Measurements from ENCODE around the gene SMCO2.

SMCO2 gene

DNA sequence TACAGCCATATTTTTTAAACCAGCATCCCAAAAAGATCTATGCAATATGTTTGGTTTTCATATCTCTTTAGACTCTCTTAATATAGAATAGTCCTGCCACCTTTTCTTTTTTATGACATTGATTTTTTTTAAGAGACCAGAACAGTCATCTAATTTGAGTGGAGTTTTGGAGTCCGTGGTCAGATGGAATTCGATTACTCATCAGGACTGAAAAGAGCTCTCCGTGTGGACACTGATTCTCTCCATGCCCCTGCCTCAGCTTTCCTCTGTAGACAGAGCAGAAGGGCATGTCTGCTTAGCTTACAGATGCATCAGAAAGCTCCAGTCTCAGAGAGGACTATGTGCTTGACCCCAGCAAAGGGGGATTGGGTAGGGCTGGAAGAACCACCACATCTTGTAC, 27.8 kb downstream of the SMCO2 start:
- TF ChIP-seq, protein P1, sequence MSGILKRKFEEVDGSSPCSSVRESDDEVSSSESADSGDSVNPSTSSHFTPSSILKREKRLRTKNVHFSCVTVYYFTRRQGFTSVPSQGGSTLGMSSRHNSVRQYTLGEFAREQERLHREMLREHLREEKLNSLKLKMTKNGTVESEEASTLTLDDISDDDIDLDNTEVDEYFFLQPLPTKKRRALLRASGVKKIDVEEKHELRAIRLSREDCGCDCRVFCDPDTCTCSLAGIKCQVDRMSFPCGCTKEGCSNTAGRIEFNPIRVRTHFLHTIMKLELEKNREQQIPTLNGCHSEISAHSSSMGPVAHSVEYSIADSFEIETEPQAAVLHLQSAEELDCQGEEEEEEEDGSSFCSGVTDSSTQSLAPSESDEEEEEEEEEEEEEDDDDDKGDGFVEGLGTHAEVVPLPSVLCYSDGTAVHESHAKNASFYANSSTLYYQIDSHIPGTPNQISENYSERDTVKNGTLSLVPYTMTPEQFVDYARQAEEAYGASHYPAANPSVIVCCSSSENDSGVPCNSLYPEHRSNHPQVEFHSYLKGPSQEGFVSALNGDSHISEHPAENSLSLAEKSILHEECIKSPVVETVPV (CRISPR knock-in tag; IDR thresholded peaks at IDR 0.05) = no peak
- TF ChIP-seq PPARA (CRISPR knock-in tag; IDR thresholded peaks at IDR 0.05; ENCODE audit: borderline replicate concordance) = no peak
- TF ChIP-seq ZNF565 (CRISPR knock-in tag; conservative IDR thresholded peaks at IDR 0.05; ENCODE audit: low read depth) = no peak
- TF ChIP-seq ZC3H10 (CRISPR knock-in tag; IDR thresholded peaks at IDR 0.05) = no peak
- no peak for TF ChIP-seq ARNTL (CRISPR knock-in tag; IDR thresholded peaks at IDR 0.05; ENCODE audit: borderline replicate concordance, low read depth)
- no peak for TF ChIP-seq ZFP3 (CRISPR knock-in tag; IDR thresholded peaks at IDR 0.05)
- TF ChIP-seq, protein P2, sequence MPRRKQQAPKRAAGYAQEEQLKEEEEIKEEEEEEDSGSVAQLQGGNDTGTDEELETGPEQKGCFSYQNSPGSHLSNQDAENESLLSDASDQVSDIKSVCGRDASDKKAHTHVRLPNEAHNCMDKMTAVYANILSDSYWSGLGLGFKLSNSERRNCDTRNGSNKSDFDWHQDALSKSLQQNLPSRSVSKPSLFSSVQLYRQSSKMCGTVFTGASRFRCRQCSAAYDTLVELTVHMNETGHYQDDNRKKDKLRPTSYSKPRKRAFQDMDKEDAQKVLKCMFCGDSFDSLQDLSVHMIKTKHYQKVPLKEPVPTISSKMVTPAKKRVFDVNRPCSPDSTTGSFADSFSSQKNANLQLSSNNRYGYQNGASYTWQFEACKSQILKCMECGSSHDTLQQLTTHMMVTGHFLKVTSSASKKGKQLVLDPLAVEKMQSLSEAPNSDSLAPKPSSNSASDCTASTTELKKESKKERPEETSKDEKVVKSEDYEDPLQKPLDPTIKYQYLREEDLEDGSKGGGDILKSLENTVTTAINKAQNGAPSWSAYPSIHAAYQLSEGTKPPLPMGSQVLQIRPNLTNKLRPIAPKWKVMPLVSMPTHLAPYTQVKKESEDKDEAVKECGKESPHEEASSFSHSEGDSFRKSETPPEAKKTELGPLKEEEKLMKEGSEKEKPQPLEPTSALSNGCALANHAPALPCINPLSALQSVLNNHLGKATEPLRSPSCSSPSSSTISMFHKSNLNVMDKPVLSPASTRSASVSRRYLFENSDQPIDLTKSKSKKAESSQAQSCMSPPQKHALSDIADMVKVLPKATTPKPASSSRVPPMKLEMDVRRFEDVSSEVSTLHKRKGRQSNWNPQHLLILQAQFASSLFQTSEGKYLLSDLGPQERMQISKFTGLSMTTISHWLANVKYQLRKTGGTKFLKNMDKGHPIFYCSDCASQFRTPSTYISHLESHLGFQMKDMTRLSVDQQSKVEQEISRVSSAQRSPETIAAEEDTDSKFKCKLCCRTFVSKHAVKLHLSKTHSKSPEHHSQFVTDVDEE (CRISPR knock-in tag; IDR thresholded peaks at IDR 0.05) = no peak
- no peak for TF ChIP-seq TOX (CRISPR knock-in tag; IDR thresholded peaks at IDR 0.05; ENCODE audit: borderline replicate concordance)
- TF ChIP-seq TCF4 (CRISPR knock-in tag; IDR thresholded peaks at IDR 0.05; ENCODE audit: borderline replicate concordance) = no peak
- no peak for TF ChIP-seq ZNF8 (CRISPR knock-in tag; IDR thresholded peaks at IDR 0.05)
- TF ChIP-seq ISL1 (CRISPR knock-in tag; IDR thresholded peaks at IDR 0.05) = no peak
- TF ChIP-seq BACH2 (CRISPR knock-in tag; IDR thresholded peaks at IDR 0.05; ENCODE audit: borderline replicate concordance) = no peak
- TF ChIP-seq OSR1 (CRISPR knock-in tag; IDR thresholded peaks at IDR 0.05) = no peak
- TF ChIP-seq, protein P3, sequence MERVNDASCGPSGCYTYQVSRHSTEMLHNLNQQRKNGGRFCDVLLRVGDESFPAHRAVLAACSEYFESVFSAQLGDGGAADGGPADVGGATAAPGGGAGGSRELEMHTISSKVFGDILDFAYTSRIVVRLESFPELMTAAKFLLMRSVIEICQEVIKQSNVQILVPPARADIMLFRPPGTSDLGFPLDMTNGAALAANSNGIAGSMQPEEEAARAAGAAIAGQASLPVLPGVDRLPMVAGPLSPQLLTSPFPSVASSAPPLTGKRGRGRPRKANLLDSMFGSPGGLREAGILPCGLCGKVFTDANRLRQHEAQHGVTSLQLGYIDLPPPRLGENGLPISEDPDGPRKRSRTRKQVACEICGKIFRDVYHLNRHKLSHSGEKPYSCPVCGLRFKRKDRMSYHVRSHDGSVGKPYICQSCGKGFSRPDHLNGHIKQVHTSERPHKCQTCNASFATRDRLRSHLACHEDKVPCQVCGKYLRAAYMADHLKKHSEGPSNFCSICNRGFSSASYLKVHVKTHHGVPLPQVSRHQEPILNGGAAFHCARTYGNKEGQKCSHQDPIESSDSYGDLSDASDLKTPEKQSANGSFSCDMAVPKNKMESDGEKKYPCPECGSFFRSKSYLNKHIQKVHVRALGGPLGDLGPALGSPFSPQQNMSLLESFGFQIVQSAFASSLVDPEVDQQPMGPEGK (CRISPR knock-in tag; IDR thresholded peaks at IDR 0.05; ENCODE audit: borderline replicate concordance) = no peak
- TF ChIP-seq GLIS3 (CRISPR knock-in tag; IDR thresholded peaks at IDR 0.05) = no peak
- TF ChIP-seq CREB5 (CRISPR knock-in tag; IDR thresholded peaks at IDR 0.05; ENCODE audit: low read depth) = no peak
- ATAC-seq = peak; percentile 97

DNA sequence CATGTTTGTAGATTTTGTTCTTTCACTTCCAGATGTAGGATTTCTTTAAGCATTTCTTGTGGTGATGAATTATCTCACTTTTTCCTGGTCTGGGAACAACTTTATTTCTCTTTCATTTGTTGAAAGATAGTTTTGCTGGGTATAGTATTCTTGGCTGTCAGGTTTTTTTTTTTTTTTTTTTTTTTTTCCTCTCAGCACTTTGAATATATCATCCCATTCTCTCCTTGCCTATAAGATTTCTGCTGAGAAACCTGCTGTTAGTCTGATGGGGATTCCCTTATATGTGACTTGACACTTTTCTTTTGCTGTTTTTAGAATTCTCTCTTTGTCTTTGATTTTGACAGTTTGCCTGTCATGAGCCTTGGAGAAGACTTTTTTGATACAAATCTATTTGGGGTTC, 30.5 kb downstream of the SMCO2 start:
- ATAC-seq = no peak
- TF ChIP-seq ZFP30 (CRISPR knock-in tag; IDR thresholded peaks at IDR 0.05) (no peak), ARNTL (CRISPR knock-in tag; IDR thresholded peaks at IDR 0.05; ENCODE audit: borderline replicate concordance, low read depth) (no peak), ISL1 (CRISPR knock-in tag; IDR thresholded peaks at IDR 0.05) (no peak), ZNF70 (CRISPR knock-in tag; IDR thresholded peaks at IDR 0.05) (no peak), CSDC2 (CRISPR knock-in tag; IDR thresholded peaks at IDR 0.05) (no peak), BACH2 (CRISPR knock-in tag; IDR thresholded peaks at IDR 0.05; ENCODE audit: borderline replicate concordance) (no peak), ZNF8 (CRISPR knock-in tag; IDR thresholded peaks at IDR 0.05) (no peak), GLIS3 (CRISPR knock-in tag; IDR thresholded peaks at IDR 0.05) (no peak), CREB5 (CRISPR knock-in tag; IDR thresholded peaks at IDR 0.05; ENCODE audit: low read depth) (no peak), RARB (CRISPR knock-in tag; IDR thresholded peaks at IDR 0.05) (no peak), TCF4 (CRISPR knock-in tag; IDR thresholded peaks at IDR 0.05; ENCODE audit: borderline replicate concordance) (no peak)
- TF ChIP-seq, protein P1 (CRISPR knock-in tag; IDR thresholded peaks at IDR 0.05) = no peak
- TF ChIP-seq, protein P3 (CRISPR knock-in tag; IDR thresholded peaks at IDR 0.05; ENCODE audit: borderline replicate concordance) = no peak
- TF ChIP-seq, protein P4, sequence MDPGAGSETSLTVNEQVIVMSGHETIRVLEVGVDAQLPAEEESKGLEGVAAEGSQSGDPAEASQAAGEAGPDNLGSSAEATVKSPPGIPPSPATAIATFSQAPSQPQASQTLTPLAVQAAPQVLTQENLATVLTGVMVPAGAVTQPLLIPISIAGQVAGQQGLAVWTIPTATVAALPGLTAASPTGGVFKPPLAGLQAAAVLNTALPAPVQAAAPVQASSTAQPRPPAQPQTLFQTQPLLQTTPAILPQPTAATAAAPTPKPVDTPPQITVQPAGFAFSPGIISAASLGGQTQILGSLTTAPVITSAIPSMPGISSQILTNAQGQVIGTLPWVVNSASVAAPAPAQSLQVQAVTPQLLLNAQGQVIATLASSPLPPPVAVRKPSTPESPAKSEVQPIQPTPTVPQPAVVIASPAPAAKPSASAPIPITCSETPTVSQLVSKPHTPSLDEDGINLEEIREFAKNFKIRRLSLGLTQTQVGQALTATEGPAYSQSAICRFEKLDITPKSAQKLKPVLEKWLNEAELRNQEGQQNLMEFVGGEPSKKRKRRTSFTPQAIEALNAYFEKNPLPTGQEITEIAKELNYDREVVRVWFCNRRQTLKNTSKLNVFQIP (CRISPR knock-in tag; IDR thresholded peaks at IDR 0.05; ENCODE audit: borderline replicate concordance, low read depth) = no peak

All from SK-N-SH treated with all-trans-retinoic acid at 6 μM for 48 hours (cell line).